GM18868 (cell line): ENCODE measurements around the gene ATF7IP2.
"Not testable (repeated sequence)": the region's sequence is repeated elsewhere in the genome, so short reads cannot be mapped to it uniquely, and the experiment has no call there.

ENCODE experiments used
- ATAC-seq: cut with Tn5 transposase; IDR thresholded peaks from one replicate; pipeline ENCODE4 v1.9.1; 2021; ENCODE audit warnings: mild to moderate bottlenecking, moderate library complexity; ENCODE audit not compliant: unreplicated experiment

Gene ATF7IP2

DNA sequence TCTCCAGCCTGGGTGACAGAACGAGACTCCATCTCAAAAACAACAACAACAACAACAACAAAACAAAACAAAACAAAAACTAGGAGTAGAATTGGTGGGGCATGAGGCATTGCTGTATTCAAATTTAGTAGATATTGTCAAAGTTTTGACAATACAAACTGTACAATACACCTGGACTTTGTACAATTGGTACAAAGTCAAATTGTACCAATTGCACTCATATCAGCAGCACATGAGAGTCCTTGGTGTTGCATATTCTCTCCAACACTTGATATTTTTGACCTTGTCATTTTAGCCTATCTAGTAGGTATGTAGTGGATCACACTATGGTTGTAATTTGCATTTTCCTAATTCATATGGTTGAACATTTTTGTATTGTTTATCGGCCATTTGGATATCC lies 14.3 kb upstream of the ATF7IP2 start:
- no peak for ATAC-seq

GRCh38 chr16:10373556-10373955 lies 12.3 kb upstream of the ATF7IP2 start:
- no peak for ATAC-seq

- ATAC-seq = no peak
Observed at GRCh38 chr16:10376229-10376628, 9.6 kb upstream of the ATF7IP2 start.

DNA sequence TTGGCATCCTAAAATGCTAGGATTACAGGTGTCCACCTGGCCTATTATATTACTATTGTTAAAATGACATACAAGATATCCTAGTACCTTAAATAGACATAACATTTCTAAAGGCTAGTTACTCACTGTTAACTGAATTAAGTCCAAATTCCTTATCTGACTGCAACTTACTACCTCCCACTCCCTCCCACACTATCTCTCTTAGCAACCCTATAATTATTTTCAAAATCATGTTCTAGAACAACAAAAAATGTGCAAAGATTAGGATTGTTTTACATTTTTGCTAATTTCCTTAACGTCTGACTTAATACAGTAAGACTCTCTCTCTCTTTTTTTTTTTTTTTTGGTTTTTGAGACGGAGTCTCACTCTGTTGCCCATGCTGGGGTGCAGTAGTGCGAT lies 2.2 kb upstream of the ATF7IP2 start:
- ATAC-seq = no peak

DNA sequence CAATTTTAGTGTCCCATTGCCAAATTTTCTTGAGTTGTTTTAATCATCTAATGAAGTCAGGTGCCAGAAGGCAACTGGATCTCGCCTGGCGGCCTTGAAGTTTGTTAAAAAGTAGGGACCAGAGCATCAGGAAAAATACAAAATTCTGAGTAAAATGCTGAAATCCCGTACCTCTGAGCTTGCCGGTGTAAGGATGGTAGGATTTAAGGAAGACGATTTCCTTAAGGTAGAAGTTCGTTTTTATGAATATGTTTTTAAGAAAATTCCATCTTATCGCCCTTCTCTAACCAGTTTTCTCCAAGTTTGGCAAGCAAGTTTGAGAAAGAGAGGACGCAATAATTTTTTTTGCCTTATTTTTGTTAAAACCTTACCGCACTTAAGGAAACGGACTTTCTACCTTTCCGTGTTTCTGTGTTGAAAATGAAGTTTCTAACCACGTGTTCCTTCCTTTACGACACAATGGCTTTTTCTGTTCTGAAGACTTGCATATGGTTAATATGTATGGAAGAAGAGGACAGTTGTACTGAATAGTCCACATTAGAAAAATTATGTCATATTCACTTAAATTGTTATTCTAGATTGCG lies 748 bp downstream of the ATF7IP2 start:
- ATAC-seq = no peak

DNA sequence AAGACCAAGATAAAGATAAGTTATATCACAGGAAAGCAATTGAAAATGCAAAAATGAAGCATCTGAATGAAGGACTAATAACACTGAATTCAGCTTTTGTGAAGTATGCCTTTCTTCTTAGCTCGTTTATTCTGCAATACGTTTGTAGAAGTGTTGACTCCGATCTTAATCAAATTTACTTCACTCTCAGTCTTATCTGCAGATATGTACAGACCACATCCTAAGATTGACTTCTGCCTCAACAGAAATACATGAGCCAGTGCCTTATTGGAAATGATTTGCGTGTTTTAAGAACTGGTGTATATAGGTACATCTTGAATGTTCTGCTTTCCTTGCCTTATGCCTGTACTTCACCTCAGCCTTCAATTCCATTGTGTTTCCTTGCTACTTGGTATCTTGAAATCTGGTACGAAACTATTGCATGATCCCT lies 1.3 kb downstream of the ATF7IP2 start:
- ATAC-seq = no peak

- no peak for ATAC-seq
Observed at GRCh38 chr16:10388988-10389387, 3.1 kb downstream of the ATF7IP2 start.

GRCh38 chr16:10390330-10390729 lies 4.5 kb downstream of the ATF7IP2 start:
- no peak for ATAC-seq

GRCh38 chr16:10390867-10391266 lies 5.0 kb downstream of the ATF7IP2 start:
- ATAC-seq = no peak

DNA sequence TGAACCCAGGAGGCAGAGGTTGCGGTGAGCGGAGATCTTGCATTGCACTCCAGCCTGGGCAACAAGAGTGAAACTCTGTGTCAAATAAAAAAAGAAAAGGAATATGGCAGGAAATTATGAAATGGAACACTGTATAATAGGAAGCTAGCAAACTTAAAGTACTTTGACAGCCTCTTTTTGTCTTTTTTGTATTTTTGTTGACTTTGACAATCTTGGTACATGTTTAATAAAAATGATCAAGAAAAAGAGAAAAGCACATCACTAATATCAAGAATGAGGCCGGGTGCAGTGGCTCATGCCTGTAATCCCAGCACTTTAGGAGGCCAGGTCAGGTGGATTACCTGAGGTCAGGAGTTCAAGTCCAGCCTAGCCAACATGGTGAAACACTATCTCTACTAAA lies 5.5 kb downstream of the ATF7IP2 start:
- no peak for ATAC-seq

DNA sequence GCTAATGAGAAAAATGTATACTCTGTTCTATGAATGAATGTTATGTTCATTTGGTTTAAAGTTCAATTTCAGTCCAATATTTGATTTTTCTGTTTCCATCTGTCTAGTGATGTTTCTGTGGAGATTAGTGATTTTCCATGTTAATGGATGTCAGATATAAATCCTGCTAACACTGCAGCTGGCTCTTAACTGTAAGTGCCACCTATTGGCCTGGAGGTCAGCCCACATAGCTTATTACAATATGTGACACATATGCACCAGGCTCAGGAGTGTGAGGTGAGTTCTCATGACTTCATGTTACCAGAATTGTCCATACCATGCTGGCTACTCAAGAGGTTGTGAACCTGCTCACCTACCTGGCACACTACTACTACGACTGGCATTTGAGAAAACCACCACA lies 17.1 kb downstream of the ATF7IP2 start:
- no peak for ATAC-seq

GRCh38 chr16:10405386-10405939 lies 19.6 kb downstream of the ATF7IP2 start:
- no peak for ATAC-seq

DNA sequence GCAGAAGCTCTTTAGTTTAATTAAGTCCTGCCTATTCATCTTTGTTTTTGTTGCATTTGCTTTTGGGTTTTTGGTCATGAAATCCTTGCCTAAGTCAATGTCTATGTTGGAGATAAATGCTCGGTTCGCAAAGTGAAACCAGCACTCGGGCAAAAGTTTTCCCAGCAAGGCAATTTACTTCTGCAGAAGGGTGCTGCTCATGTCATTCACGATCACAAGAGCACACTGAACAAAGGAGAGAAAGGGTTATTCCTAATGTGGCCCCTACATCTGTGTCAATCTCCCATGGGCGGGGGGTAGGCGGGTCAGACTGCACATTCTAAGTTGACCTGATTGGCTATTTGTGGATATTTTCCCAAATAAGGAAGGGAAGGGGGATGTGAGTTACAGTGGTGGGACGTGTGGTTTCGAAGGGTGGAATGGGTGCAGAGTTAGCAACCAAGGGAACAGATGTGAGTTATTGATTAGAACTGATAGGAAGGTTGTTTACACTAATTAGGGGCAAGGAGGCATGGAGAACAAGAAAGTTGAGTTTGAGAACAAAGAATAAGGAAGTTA lies 23.0 kb downstream of the ATF7IP2 start:
- ATAC-seq = no peak

DNA sequence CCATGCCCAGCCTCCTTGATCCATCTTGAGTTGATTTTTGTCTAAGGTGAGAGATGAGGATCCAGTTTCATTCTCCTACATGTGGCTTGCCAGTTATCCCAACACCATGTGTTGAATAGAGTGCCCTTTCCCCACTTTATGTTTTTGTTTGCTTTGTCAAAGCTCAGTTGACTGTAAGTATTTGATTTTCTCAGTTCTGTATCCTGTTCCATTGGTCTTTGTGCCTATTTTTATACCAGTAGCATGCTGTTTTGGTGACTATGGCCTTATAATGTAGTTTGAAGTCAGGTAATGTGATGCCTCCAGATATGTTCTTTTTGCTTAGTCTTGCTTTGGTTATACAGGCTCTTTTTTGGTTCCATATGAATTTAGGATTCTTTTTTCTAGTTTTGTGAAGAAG lies 23.9 kb downstream of the ATF7IP2 start:
- not testable (repeated sequence) for ATAC-seq

- no peak for ATAC-seq
Observed at GRCh38 chr16:10410469-10410868, 24.6 kb downstream of the ATF7IP2 start.

- ATAC-seq = no peak
Observed at GRCh38 chr16:10412935-10413601, 27.2 kb downstream of the ATF7IP2 start.

- not testable (repeated sequence) for ATAC-seq
Observed at GRCh38 chr16:10418204-10418603, 32.3 kb downstream of the ATF7IP2 start.

- no peak for ATAC-seq
Observed at GRCh38 chr16:10419701-10420100, 33.8 kb downstream of the ATF7IP2 start.

DNA sequence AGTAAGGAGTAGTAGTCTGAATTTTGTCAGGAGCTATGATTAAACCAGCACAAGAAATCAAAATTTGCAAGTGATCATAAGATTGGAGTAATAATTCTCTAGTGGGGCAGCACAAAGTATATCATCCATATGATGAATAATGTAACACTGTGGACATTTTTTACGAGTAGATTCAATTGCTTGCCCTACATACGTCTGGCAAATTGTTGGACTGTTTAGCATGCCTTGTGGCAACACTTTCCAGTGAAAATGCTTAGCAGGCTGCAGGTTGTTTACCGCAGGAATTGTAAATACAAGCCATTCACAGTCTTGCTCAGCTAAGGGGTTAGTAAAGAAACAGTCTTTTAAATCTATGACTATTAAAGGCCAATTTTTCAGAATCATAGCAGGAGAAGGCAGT lies 35.7 kb downstream of the ATF7IP2 start:
- ATAC-seq = no peak

- ATAC-seq = no peak
Observed at GRCh38 chr16:10428433-10429168, 42.7 kb downstream of the ATF7IP2 start.

GRCh38 chr16:10429299-10429969 lies 43.6 kb downstream of the ATF7IP2 start:
- not testable (repeated sequence) for ATAC-seq
